NB4 (cell line): ENCODE measurements around the gene ITGAV.

Experiments
- CTCF ChIP-seq: IDR thresholded peaks from one replicate; pipeline ENCODE4 v1.5.1; 2012; ENCODE audit warnings: low read depth, low read length
- MYC ChIP-seq: IDR thresholded peaks from 2 replicates; pipeline ENCODE4 v1.6.1; 2011; ENCODE audit warnings: low read depth, low read length
- POLR2A ChIP-seq: IDR thresholded peaks from 2 replicates; pipeline ENCODE4 v1.6.1; 2011; ENCODE audit warnings: mild to moderate bottlenecking; ENCODE audit not compliant: insufficient read length; ENCODE audit errors: extremely low read depth
- TF ChIP-seq, protein P1 (sequence below): IDR thresholded peaks from 2 replicates; pipeline ENCODE4 v1.6.1; 2011; ENCODE audit warnings: low read depth, low read length

GRCh38 chr2:186718903-186719302, 129.0 kb downstream of the ITGAV start:
- TF ChIP-seq CTCF (no peak), POLR2A (no peak), MYC (no peak)
- TF ChIP-seq, protein P1, sequence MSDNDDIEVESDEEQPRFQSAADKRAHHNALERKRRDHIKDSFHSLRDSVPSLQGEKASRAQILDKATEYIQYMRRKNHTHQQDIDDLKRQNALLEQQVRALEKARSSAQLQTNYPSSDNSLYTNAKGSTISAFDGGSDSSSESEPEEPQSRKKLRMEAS: no peak
